RCC 7860 (cell line): ENCODE data around the gene EIF2B2.

ENCODE experiments used
- DNase-seq: peaks from one replicate; pipeline ENCODE4 v3.0.0-alpha.2; 2015; ENCODE audit warnings: low spot score
- FAIRE-seq: peaks from 2 replicates; lab custom pipeline; 2012; peaks lifted over from hg19 to GRCh38; lab: Jason Lieb, UNC

The EIF2B2 gene

DNA sequence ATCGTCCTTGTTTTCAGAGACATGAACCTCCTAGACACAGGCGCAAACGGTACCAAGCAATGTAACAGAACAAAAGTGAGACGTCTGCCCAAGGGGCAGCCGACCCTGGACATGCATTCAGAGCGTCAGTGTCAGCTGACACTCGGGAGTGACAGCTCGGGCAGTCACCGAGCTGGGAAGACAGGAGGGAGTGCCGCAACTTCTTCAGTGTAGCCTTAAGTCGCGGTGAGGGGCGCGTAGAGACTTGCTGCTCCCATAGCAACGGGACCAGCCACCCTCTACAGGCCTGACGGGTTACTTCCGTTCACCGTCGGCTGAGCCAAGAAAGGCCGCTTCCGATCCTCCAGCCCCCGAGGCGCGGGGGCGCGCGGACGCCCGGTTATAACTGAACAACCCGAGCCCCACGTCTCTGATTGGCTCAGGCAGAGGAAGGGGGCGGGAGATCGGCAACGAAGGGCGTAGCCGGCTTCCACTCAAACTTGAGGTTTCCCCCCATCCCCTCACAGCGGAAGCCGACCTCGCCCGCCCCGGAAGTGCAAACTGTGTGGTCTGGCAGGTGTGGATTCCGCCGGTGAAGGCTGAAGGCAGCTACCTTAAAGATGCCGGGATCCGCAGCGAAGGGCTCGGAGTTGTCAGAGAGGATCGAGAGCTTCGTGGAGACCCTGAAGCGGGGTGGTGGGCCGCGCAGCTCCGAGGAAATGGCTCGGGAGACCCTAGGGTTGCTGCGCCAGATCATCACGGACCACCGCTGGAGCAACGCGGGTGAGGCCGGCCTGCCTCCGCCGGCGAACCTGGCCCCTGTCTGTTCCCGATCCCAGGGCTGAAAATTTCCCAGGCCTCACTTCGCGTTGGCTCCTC, at the start of gene EIF2B2:
TSS of gene EIF2B2 (plus strand) at position 530 of the 858 bp plus-strand sequence. CDS start at position 600, 70 bp downstream.
- DNase-seq (peak; percentile 80), FAIRE-seq (no peak)

DNA sequence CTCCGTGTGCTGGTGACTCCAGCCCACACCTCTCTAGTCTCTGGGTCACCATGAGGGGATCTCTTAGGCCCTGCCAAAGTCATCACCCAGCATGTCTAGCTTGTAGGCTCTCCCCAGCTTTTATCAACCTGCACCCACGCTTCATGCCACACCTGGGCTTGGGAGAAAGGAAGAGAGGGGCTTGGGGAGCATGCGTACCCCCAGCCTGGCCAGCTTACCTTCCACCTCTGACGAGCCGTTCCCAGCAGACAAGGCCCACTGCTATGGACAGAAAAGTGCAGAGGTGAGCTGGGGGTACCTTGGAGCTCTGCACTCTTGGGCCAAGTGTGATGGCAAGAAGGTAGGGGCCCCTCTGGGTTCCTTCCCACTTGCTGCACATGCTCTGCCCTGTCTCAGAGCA, 49.0 kb upstream of the EIF2B2 start:
- FAIRE-seq (no peak), DNase-seq (no peak)

DNA sequence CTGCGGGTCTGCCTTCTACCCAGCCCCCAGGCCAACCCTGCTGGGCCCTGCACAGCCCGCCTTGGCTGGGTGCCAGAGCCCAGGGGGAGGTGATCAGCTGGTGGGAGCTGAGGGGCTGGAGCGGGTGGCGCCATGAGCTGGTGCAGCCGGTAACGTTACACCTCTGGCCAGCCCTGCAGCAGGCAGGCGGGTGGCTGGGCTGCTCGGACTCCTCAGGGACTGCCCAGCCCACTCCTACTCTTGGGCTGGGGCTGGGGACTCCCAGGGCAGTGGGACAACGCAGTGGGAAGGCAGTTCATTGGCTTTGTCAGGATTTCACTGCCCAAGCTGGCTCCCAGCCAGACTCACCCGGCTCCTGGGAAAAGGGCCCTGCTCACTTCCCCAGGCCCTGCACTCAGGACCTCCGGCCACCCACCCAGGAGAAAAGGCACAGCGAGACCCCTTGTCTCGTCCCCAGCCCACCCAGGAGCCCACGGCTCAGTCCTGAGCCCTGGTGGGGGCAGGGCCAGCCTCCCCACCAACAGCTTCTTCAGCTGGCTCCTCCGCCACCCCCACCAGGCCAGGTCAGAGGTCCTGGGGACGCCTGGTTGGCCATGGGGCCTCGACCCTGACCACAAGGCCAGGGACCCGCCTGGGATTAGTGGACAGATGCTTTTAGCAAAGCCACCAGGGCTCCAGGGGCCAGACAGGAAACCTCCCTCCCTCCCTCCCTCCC, 48.3 kb upstream of the EIF2B2 start:
- FAIRE-seq = no peak

DNA sequence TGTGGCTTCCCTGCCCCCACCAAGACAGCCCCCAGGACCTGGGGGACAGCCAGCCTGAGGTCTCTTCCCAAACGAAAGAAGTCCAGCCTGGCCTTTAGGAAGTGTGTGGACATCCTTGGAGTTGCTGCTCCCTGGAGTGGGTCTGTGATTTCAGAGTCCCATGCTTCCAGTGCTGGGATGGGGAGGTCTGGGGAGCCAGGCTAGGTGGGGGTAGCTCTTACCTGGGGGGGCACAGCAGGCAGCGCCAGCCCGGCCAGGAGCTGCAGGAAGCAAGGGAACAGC, 47.8 kb upstream of the EIF2B2 start:
- DNase-seq (no peak), FAIRE-seq (no peak)

More for the DNA sequence above, 48.3 kb upstream of the EIF2B2 start:
- DNase-seq = no peak

DNA sequence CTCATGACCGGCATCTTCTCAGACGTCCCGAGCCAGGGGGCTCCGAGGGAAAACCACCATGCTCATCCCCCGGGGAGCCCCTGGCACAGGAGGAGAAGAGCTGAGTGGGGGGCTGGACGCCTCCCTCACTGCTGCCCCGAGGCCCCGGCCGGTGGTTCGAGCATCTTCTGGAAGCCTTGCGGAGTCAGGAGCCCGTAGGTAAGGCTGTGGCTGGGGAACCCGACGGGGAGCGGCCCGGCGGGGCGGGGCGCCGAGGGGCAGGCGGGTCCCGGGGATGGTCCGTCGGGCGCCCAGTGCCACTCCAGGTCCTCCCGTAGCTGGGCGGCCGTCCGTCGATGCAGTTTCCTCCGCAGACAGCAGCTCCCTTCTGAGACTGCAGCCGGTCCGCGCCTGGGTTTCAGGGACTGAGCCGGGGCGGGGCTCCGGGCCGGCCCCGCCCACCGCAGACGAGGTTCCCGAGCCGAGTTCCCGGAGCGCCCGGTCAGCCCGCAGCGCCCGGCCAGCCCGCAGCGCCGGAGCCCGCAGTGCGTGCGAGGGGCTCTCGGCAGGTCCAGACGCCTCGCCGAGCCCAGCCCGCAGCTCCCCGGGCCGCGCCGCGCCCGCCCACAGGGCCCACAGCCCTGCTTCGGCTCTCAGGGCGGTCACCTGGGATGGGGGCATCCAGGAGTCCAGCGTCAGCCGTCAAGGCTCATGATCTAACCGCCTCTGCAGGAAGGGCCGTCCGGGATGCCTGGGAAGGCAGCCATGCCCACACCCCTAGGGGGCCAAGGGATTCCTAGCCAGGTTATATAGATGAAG, 47.3 kb upstream of the EIF2B2 start, which contains the start of gene PGF:
TSS of gene PGF (minus strand) at position 369 of the 798 bp plus-strand sequence. CDS start at position 14, 355 bp downstream.
- DNase-seq (no peak), FAIRE-seq (no peak)

DNA sequence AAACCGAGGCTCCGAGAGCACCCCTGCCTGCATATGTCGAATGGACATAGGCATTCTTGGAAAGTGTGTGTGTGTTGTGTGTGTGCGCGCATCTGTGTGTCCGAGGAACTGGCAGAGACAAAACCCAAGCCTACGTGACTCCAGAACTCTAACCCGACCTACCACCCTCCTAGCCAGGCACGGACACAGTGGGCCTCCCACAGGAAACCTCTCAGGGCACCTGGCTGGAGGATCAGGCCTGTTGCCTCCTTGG, 46.8 kb upstream of the EIF2B2 start:
- FAIRE-seq = no peak

DNA sequence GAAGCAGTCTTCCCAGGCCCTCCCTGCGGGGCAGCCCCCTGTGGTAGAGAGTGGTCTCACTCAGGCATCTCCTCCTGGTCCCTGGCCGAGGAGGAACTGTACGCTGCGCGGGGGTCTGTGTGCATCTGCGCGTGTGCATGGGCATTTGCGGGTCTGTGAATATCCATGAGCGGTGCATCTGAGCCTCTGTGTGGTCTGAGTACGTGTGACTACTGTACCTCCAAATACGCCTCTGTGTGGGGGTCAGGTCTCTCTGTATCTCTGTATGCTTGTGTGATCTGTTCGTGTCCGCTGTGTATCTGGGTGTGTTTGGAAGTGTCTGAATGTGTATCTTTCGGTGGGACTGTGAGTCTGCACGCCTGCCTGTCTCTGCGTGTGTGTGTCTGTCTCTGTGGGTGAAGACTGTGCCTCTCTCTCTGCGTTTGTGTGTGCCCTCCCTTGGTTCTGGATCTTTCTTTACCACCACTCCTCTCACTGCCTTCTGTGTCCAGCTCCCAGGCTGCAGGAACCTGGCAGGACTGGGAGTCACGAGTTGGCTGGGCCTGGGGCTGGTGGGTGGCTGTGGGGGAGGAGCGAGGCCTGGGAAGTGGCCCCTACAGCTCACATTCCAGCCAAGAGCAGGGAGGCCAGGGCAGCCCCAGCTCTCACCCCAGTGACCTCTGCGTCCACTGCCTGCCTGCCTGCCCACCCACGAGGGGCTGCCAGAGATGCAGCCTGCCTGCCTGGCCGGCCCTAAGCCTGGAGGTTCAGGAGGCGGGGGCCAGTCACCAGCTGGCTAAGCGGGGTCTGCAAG, 46.2 kb upstream of the EIF2B2 start:
- no peak for FAIRE-seq
- DNase-seq = no peak

More for the DNA sequence above, 46.8 kb upstream of the EIF2B2 start:
- no peak for DNase-seq

DNA sequence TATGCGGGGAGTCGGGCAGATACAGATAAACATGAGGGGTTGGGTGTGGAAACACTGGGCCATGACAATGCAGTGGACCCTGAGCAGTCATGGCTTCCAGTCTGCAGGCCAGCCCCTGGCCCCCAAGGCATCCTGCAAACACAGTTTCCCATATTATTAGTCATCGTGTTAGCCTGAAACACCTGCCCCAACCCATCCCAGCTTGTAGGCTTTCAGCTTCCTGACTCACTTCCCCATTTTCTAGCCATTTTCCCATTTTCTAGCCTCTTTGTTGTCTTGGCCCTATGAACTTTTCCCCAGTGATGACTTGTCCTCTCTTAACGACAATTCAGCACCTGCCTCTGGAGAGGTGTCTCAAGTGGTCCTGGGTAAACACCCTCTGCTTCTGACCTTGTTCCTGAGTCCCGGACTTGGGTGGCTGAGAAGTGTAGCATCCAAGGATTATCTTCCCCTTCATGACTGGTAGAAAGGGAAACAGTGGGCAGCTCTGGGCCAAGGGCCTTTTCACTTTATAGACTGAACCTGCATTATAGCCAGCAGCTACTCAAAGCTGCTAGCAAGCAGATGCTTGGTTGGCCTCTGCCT, 43.0 kb upstream of the EIF2B2 start:
- DNase-seq (no peak), FAIRE-seq (no peak)

DNA sequence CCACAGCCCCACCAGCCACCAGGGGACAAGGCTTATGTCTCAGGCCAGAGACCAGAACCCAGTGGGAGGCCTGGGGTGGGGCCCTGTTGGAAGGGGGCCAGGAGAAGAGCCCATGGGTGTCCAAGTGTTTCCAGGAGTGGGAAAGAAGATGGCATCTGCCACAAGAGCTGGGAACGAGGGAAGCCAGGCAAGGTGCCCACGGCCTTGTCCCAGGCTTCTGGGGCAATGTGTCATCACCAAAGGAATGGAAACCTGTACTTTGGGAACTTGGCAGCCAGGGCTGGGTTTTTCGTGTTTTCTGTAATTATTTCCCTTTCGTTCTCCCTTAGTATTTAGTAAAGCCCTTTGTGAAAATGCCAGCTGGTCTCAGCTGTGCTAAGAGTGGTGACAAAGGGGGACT, 42.0 kb upstream of the EIF2B2 start:
- DNase-seq (no peak), FAIRE-seq (no peak)

DNA sequence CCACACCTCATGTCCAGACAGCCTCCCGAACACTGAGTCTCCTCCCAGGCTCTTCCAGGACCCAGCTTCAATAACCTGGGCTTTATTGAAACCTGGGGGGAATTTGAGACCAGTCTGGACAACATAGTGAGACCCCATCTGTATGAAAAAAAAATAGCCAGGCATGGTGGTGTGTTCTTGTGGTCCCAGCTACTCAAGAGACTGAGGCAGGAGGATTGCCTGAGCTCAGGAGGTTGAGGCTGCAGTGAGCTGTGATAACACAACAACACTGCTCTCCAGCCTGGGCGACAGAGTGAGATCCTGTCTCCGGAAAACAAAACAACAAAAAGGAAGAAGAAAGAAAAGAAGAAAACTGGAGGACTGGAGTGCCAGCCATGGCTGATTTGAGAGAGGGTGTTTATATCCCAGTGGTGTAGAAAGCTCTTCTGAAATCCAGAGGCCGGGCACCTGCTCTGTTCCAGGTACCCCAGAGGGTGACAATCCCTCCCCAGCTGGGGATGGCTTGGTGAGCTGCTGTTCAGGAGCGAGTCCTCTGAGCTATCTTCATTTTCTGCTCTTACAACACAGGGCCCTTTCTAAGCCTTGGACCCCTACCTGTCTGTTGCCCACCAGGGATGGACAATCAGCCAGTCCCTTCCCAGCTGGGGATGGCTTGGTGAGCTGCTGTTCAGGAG, 41.3 kb upstream of the EIF2B2 start:
- FAIRE-seq (no peak), DNase-seq (no peak)

DNA sequence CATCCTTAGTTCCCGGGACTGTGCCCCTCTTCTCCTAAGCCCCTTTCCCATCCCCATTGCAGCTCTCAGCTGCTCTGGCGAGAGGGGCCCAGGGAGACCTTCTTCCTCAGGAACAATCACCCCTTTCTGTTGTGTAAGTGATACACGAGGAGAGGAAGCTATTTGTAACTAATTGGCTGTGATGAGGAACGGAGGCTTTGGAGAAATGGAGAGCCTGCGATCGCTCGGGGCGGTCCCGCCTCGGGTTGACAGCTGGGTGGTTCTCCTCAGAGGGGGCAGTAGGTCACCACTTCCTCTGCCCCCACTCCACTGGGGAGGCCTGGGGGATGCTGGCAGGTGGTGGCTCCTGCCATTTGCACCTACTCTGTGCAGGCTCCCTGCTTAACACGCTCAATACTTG, 40.7 kb upstream of the EIF2B2 start:
- DNase-seq (no peak), FAIRE-seq (no peak)

DNA sequence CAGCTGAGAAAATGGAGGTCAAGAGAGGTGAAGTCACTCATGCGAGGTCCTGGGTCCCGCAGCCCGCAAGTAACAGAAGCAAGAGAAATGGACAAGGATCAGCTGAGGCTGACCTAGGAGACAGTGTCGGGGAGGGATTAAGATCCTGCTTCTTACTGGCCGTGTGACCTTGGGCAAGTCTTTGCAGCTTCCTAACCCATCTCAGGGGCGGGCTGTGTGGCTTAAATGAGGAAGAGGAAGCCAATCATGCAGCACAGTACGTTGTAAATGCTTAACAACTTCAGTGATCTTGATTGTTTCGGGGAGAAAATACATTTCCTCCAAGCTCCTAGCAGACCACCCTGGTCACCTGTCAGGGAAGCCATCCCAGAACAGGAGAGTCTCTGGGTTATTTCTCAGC, 40.2 kb upstream of the EIF2B2 start:
- no peak for DNase-seq

DNA sequence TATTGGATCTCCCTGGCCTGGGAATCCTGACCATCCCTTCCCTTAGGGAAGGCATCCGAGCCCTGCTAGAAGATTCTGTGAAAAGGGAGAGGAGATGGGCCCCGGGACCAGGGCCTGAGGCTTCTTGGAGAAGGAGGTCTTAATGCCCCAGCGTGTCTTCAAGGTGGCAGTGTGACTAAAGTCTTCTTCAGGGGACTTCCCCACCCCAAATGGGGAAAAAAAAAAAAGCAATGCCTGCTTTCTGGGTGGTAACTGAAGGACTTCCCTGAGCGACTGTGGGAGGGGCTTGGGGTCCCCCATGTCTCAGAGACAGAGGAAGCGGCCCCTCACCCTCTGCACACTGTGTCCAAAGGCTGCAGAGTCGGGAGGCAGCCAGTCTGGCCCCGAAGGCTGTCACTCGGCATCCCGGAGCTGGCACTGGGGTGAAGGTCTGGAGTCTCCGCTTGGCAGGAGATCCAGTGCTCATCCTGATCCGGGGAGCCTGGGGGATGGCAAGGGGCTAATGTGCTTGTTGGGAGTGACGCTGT, 39.5 kb upstream of the EIF2B2 start:
- no peak for DNase-seq
- FAIRE-seq = no peak

More for the DNA sequence above, 40.2 kb upstream of the EIF2B2 start:
- no peak for FAIRE-seq

DNA sequence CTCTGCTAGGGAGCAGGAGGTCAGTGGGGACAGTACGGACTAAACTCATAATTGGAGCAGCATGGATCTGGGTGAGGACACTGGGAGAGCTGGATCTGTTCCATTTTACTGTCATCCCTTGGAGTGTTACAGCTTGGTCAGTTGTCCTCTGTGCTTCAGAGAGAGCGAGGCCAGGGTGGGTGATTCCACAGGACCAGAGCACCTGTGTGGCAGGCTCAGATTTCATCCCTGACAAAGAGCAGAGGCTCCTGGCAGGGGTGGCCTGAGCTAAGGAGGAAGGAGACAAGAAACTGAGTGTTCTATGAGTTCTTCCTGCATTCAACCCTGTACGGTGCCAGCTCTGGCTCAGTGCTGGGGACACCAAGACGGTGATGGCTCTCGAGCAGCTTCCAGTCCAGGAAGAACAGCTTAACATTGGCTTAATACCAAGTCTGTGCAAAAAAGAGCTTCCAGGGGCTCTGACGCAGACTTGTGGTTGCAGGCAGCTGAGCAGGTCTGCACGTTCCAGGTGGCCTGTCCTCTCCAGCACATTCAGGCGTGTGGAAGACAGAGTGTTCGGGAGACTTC, 38.9 kb upstream of the EIF2B2 start:
- FAIRE-seq (no peak), DNase-seq (peak; percentile 4)

DNA sequence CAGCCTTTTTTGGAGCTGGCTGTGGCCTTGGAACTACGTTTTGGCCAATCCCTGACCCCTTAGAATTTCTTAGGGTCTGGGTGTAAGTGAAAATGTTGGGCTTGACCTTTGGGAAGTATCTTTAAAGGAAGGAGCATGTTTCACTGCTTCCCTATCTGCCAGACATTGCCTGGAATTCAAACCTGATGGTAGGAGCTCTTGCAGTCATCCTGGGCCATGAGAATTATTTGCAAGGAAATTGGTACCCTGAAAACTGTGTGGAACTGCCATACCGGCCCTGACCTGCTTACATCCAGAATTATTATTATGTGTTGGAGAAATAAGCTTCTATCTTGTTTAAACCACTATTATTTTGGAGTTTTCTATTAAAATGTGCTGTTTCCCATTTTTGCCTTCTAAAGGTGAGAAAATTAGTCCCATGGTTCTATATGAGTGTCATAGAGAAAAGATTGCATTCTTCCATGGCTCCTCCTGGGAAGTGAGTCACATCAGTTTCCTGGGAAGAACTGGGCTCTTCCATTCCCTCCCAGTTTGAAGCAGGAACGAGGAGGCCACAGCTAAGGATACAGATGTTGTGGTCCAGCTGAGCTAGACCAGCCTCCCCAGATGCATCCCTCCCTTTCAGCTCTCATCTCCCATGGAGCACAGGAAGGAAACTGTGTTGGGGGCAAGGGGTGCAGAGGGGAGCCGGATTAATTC, 37.8 kb upstream of the EIF2B2 start:
- peak; percentile 4 for DNase-seq
- no peak for FAIRE-seq

DNA sequence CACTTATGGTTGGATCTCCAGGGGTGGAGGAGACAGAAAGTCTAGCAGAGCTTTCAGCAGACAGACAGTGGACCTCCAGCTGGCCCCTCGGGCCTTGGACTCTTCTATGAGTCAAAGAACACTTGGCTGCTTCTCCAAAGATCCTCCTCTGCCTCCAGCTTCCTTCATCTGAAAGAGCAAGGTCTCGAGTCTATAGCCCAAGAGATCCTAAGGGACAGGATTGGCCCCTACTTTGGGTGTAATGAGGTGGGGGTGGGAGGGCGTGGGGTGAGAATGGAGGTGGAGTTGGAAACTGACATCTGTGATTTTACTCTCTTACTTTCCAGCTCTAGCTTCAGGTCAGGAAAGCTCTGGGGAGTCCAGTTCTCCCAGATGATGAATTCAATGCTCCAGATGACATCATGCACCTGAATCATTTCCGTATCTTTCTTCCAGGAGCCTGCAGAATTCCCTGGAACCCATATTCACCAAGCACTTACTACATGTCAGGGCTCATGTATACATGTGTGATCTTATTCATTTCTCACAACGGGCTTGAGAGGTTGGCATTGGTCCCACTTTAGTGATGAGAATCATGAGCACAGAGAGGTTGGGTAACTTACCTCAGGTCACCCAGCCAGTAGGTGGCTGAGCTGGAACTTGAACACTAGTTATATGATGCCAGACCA, 37.1 kb upstream of the EIF2B2 start:
- FAIRE-seq (no peak), DNase-seq (peak; percentile 5)

DNA sequence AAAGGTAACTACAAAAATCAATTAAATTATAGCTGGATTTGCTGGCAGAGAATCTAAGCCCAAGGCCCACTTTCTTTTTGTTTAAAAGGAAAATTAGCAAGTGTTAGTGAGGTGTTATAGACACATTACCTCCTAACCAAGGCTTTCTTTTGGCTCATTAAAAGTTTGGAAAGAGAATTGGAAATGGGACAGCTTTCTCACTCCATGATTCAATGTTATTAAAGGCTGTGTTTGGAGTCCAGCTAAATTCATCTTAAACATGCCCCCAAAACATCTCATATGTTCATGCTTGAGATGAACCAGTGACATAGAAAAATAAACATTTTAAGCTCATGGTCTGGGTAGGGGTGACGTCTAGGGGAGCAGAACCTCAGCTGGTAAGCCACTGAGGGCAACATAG, 33.9 kb upstream of the EIF2B2 start:
- DNase-seq (no peak), FAIRE-seq (no peak)

DNA sequence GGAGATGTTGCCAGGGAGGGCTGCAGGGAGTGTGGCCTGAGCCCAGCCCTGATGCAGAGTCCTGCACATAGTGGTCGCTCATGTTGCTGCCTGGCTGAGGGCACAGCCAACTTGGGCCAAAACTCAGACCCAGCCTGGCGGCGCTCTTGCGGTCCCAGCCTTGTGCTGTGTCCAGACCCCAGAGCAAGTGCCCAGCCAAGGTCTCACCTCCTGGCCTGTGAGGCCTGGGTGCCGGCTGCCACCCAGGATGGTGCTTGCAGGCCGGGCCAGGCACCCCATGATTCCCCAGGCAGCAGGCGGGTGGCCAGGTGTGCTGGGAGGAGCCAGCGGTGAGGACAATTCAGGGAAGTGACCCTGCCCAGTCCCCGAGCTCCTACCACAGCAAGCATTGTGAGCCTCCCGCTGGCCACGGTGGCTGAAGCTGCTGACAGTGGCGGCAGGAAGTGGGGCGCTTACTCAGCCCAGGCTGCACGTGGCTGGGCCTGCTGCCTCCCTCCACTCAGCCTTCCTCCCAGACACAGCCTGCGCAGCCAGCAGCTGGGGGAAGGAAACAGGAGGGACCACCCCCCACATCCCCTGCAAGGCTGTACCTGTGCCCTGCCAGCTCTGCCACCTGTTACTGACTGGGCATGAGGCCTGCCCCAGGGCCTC, 29.6 kb upstream of the EIF2B2 start:
- FAIRE-seq = no peak
- DNase-seq = peak; percentile 7
